ENCODE data around the gene OASL.
"Not testable (repeated sequence)": the region's sequence is repeated elsewhere in the genome, so short reads cannot be mapped to it uniquely, and the experiment has no call there.

Gene OASL, protein sequence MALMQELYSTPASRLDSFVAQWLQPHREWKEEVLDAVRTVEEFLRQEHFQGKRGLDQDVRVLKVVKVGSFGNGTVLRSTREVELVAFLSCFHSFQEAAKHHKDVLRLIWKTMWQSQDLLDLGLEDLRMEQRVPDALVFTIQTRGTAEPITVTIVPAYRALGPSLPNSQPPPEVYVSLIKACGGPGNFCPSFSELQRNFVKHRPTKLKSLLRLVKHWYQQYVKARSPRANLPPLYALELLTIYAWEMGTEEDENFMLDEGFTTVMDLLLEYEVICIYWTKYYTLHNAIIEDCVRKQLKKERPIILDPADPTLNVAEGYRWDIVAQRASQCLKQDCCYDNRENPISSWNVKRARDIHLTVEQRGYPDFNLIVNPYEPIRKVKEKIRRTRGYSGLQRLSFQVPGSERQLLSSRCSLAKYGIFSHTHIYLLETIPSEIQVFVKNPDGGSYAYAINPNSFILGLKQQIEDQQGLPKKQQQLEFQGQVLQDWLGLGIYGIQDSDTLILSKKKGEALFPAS

DNA sequence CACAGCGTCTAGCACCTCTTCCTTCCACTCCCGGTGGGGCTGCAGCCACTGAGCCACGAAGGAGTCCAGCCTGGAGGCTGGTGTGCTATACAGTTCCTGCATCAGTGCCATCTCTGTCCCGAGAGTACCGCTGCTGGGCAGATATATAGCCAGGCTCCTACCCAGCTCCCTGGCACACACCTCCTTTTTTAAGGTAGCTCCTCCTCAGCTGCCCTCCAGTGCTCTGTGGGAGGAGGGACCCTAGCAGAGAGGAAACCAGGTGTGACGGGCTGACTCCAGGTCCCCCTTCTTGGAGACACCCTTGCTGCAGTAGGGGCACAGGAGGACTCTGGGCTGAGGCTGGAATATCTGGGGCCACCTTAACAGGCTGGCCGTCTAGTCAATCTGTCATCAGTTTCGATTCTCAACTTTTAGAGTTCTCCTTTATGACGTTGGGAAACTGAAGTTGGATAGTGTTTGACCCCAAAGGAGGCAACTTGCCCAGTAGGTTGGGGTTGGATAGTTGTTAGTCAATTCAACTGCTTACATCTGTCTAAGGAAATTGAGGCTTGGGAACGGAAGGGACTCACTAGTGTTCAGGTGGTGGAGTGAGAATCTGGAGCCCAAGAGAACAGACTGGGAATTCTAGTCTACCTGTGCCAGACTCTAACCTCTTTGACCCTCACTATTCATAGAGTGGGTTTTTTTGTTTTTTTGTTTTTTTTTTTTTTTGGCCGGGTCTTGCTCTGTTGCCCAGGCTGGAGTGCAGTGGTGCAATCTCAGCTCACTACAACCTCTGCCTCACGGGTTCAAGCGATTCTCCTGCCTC lies at the start of gene OASL:
TSS of gene OASL (minus strand) at position 386 of the 808 bp plus-strand sequence. CDS start at position 111, 275 bp downstream.
- DNase-seq, result no peak

DNA sequence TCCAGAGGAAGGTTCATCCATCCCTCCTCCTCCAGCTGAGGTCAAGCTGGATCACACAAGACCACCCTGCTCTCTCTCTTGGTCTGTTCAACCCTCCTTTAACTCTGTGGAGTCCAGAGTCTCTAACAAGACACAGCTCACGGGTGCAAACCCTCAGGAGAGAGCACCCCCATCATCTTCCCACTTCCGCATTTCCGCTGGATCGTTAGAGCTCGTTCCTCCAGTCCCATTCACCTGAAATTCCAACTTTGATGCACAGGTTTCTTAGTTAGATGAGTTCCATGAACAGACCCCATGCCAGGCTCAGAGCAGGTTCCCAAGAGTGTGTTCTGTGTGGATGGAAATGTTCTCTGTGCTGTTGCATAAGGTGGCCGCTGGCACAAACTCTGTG lies 49.1 kb upstream of the OASL start:
- no peak for DNase-seq

DNA sequence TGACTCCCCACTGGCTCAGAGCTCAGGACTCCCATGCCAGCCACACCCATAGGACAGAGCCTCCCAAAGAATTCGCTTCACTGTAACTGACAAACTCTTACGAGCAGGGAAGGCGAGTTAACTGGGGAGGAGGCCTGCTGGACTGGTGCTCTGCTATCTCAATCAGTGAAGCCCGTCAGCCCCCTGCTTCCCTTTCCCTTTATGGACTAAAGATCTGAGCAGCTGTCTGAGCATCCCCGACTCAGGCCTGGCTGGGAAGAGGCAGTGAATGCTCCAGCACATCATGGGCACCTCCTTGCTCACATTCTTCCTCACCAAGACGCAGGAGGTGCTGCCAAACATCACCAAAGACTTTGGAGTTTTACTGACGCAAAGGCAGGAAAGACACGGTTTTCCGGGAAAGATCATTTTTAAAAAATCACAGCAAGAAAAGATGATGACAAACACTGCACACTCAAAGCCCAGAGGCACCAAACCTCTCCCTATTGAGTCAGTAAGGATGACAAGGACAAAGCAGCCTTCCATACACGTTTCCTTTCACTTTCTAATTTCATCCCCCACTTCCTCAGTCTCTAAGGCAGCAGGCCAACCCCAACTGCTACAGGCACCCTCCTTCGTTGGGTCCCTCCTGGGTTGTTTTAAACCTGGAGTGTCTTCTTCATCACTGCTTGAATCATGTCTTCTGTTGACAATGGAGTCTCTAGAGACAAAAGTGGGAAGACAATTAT lies 48.6 kb upstream of the OASL start:
- DNase-seq, result no peak

DNA sequence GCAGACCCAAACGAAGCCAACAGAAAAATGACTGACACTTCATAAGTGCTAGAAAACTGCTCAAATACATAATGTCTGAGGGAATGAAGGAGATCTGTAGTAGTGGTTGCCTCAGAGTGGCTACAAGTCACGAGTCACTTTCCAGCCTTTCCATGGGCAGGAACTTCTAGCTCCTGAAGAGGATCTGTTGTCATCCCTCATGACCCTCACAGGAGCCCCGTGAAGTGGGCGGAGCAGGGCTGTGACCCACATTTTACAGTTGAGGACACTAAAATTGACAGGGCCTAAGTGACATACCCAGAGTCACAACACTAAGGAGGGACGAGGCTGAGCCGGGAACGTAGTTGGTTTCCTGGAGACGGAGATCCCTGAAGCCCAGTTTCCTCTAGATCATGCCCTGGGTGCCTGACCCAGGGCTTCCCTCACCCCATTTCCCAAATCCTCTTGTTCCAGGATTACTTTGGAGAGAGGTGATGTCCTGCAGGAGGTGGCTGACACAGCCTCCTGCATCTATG lies 47.8 kb upstream of the OASL start:
- no peak for DNase-seq

DNA sequence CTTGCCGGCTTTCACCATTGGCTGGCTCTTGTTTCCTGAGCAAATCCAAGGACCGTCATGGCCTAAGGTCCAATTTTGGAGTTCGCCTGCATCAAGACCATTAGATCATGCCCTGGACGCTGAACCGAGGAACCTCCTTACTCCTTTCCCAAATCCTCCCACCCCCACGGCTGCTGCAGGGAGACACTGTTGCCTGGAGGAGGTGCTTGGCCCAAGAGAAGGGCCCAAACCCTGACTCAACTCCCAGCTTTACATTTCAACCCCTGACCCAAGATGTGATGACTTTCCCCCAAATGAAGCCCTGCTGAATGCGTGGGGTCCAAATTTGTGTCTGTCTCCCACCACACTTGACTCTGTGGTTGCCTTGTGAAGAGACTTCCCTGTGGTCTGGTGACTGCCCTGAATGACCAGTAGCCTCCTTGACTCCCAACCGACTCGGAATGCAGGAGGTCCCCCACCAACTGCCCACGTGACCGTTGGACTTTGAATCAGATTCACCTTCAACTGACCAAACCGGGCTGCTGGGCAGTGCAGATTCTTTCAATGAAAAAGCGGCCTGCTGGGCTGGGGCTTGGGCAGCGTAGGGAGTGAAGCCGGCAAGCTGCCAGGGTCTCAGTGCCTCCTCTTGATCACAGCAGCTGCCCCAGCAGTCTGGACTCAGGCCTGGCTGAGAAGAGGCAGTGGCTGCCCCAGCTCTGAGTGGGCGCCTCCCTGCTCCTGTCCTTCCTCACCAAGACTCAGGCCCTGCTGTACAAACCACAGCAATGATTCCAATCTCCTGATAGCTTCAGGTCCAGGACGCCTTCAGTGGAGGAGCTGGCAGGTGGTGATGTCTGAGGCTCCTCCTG lies 46.7 kb upstream of the OASL start:
- DNase-seq, result no peak

DNA sequence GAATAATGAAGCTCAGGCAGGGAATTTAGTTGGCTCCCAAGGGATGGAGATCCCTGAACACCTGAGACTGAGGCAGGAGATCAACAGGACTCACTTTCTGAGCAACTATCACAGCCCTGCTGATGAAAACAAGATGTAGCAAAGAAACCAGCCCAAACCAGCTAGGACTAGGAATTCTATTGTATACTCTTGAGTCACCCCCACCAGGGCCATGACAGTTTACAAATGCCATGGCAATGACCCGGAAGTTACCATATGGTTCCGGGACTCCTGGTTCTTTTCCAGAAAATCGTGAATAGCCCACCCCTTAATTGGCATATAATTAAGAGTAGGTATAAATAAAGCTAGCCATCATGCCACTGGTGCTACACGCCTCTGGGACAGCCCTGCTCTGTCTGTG lies 46.0 kb upstream of the OASL start:
- no peak for DNase-seq

DNA sequence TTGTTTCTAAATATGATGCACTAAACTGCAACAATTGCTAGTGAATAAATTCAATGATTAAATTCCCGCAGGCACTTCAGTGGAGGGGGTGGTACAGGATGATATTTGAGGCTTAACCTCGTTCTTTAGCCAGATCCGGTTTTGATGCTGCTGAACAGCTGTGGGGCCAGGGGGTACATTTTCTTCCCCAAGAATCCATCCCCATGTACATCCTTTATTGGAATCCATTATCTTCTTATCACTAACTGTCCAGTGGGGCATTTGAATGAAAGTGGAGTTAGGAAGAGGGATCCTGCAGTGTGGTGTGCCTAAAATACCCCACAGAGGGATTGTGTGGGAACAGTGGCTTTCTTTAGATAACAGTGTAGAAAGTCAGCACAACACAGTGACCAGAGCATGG lies 45.2 kb upstream of the OASL start:
- no peak for DNase-seq

DNA sequence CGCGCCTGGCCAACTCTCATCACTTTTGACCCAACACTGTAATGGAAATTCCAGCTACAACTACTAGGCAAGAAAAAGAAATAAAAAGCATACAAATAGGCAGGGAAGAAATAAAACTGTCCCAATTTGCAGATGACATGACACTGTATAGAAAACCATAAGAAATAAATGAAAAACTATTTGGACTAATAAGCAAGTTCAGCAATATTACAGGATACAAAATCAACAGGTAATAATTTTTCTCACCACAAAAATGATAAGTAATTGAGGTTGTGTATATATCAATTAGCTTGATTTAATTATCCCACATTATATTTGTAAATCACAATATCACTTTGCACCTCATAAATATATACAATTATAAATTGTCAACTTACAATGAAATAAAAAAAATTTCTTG lies 41.9 kb upstream of the OASL start:
- no peak for DNase-seq

DNA sequence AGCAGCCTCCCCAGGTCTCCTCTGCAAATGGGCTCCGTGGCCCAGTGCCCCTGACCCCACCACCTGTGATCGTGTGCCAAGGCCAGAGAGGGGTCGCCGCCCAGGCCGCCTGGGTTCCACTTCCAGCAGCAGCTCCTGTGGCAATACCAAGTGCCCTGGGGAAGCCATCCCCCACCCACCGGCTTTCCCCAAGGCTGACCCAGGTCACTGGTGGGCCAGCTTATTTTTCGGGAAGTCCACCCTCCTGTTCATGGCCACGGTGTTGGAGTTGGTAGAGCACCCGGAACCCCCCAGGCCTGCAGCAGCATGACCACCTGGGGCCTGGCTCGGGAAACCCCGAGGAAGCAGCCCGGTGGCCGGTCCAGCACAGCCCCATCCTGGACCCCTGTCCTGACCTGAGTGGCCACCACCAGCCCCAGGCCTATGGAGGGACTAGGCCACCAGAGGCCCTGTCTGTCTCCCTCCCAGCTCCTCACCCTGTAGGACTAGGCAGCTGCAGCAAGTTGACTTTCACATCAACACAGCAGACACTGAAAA lies 40.8 kb upstream of the OASL start:
- DNase-seq, result no peak

DNA sequence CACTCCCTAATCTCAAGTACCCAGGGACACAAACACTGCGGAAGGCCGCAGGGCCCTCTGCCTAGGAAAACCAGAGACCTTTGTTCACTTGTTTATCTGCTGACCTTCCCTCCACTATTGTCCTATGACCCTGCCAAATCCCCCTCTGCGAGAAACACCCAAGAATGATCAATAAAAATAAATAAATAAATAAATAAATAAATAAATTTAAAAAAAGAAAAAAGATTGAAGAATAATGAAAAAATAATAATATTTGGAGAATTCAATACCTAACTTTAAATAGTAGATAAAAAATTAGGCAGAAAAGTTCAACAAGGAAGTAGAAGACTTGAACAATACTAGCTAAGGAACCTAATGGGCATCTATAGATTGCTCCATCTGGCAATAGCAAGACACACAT lies 38.4 kb upstream of the OASL start:
- not testable (repeated sequence) for DNase-seq

DNA sequence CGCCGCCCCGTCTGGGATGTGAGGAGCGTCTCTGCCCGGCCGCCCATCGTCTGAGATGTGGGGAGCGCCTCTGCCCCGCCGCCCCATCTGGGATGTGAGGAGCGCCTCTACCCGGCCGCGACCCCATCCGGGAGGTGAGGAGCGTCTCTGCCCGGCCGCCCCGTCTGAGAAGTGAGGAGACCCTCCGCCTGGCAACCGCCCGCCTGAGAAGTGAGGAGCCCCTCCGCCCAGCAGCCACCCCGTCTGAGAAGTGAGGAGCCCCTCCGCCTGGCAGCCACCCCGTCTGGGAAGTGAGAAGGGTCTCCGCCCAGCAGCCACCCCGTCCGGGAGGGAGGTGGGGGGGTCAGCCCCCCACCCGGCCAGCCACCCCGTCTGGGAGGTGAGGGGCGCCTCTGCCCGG lies 36.9 kb upstream of the OASL start:
- not testable (repeated sequence) for DNase-seq

DNA sequence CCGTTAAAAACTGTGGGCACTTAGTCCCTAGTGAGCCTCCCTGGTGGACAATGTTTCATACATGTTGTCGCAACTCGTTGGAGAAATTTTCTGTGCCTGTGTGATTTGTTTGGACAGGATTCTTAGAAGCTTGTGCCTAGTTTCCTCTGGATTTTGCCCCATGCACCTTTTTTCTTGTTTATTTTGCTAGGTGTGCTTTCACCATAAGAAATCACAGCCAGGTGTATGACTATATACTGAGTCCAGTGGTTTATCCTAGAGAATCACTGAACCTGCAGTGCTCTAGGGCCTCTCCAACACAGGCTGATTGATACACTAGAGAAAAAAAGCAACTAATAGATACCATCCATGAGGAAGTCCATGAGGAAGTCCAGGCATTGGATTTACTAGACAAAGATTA lies 33.1 kb upstream of the OASL start:
- DNase-seq, result no peak

DNA sequence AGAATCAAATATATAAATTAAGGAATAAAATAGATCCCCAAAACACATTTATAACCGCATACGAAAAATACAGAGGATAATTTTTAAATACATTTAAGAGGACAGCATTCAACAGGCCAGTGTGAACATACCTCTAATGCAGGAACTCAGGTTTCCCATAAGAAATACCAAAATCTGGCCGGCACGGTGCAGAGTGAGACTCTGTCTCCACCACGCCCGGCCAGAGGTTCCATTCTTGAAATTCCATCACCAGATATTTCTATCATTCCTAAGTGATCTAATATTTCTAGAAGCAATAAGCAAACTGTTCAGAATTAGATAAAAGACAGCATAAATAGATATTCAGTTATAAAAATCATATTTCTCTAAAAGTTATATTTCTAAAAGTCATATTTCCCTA lies 30.2 kb upstream of the OASL start:
- no peak for DNase-seq

DNA sequence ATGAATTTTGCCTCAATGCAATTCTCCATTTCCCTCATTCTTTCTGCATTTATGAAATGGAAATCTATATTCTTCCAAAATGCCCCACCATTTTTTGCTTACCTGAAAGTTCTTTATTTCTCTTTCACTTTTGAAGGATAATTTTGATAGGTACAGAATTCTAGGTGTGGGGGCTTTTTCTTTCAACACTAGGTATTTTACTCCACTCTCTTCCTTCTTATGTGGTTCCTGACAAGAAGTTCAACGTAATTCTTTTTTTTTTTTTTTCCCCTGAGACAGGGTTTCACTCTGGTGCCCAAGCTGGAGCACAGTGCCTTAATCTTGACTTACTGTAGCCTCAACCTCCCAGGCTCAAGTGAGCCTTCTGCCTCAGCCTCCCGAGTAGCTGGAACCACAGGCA lies 26.3 kb upstream of the OASL start:
- no peak for DNase-seq

DNA sequence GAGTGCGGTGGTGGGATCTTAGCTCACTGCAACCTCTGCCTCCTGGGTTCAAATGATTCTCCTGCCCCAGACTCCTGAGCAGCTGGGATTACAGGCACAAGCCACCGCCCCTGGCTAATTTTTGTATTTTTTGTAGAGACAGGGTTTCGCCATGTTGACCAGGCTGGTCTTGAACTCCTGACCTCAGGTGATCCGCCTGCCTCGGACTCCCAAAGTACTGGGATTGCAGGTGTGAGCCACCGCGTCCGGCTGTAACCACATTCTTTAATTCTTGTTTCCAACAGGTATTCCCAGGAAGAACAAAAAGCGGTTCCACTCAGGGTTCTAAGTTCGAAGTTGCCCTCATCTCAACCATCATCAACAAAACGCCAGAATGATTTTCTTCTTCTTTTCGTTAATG lies 25.5 kb upstream of the OASL start:
- DNase-seq, result not testable (repeated sequence)

DNA sequence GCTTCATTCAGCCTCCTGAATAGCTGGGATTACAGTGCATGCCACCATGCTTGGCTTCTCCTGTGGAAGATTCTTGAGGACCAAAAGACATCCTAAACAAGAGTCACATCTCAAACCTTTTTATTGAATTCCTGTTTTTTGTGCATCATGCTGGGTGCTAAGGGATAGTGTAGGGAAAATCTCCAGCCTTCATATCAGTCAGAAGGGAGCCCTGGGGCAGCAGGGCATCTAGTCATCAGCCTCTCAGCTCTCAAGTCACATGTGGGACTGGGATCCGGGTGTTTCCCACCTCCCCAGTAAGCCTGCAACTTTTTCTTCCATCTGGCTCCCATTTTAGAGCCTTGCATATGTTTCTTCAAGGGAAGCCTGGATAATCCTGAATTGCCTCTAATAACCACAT lies 25.1 kb upstream of the OASL start:
- DNase-seq, result no peak

DNA sequence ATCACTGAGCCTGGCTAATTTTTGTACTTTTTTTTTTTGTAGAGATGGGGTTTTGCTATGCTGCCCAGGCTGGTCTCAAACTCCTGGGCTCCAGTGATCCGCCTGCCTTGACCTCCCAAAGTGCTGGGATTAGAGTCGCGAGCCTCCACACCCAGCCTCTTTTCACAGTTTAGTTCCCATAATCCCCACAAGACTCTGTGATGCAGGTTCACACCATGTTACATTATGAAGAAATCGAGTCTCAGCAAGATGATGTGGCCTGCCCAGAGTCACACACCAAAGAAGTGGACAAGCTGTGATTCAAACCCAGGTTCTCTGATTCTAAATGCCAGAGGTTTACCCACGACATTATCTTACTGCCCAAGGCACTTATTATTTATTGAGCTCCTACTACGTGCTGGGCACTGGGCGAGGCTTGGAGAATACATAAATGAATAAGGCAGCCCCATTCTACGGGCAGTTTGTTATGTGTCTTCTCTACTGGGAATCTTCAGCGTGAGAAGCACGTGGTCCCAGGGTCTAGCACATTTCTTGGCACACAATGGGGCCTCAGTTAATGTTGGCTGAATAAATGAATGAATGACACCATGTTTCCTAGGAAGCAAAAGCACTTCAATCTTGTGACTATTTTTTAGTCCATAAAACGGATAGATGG lies 23.5 kb upstream of the OASL start:
- DNase-seq, result no peak

DNA sequence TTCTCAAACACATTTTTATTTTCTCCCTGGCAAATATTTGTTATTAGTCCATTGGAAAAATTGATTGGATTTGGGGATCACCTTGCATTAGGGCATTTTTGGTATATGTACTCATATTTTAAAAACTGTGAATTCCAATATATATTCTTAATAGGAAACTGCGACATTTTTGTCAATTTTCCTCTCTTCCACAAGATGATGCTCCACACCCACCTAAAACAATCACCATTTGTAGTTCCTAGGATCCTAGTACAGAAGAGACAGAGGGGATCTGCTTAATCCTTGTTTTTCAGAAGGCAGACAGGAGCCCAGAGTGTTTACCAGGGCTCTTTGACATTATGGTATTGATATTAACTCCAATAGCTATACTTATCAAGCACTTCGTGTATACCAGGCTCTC lies 22.8 kb upstream of the OASL start:
- DNase-seq, result no peak

DNA sequence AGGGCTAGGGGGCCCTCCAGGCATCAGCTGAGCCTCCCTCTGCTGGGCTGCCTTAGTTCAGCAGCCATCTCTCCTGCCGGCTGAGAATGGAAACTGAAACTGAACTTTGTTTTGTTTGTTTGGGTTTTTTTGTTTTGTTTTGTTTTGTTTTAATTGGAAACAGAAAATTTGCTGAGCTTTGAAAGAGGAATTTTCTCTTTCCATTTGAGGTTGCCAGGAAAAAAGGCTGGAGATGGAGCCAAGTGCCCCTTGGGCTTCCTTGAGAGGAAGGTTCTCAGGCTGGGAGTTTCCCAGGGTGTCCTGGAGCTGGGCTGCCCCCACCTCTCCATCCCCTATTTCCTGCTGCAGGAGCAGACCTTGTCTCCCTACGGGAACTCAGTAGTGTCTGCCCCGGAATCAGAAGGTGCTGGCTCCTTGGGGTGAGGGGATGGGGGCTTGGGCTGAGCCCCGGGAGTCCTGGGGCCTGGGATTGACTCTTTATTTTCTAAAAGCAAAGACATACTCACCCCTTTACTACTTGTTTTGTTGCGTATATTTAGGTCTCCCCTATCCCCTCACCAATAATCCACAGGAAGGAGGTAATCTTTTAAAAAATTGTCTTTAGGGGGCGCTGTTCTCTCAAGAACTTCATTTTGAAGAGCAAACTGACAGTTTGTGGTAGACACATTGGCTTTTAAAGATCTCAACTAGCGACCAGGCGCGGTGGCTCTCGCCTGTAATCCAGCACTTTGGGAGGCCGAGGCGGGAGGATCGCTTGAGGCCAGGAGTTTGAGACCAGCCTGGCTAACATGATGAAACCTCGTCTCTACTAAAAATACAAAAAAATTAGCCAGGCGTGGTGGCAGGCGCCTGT lies 21.3 kb upstream of the OASL start:
- no peak for DNase-seq

Data from NCI-H2171 (cell line).